ENCODE data around the gene SMIM15. TPM values are rescaled to one million over a fixed set of nuclear protein-coding genes. Genes with fewer than 3 reads are reported as not detected.

The SMIM15 gene
- total RNA-seq, 2 experiments from 2014 or later, result 16.5 to 18.2 TPM

DNA sequence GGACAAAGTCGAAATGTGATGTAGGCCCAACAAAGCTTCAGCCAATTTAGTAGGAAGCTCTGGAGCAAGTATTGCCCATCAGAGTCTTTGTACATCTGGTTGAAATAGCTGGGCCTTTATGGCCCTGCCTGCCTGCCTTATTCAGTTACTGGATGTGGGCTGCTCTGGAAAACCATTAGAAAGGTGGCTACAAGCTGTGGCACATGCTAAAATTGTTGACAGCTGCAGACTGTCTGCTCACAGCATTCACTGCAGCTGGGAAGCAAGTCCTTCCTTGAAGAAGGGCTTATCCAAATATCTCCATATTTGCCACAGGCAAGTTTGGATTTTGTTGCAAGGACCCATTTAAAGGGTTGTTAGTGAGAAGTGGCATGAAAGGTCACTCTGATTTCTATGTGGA is 24.4 kb downstream of the SMIM15 start:
- Histone ChIP-seq H3K27ac (ENCODE audit: low read depth in 1 of 2, low read length in 2 of 2) (no peak overlapping the region), H3K27me3 (ENCODE audit: control insufficient read depth in 1 of 2, insufficient read depth in 2 of 2, low read length in 2 of 2) (no peaks in the 10 kb centered on the region), H3K36me3 (ENCODE audit: insufficient read depth, low read length) (no peaks in the 10 kb centered on the region), H3K4me3 (ENCODE audit: low read length) (no peak overlapping the region), H3K9me3 (ENCODE audit: control insufficient read depth in 1 of 2, insufficient read depth in 1 of 2, low read length in 2 of 2) (no peaks in the 10 kb centered on the region), H3K4me1 (ENCODE audit: insufficient read depth, low read length) (no peaks in the 10 kb centered on the region)
- TF ChIP-seq, protein P1, sequence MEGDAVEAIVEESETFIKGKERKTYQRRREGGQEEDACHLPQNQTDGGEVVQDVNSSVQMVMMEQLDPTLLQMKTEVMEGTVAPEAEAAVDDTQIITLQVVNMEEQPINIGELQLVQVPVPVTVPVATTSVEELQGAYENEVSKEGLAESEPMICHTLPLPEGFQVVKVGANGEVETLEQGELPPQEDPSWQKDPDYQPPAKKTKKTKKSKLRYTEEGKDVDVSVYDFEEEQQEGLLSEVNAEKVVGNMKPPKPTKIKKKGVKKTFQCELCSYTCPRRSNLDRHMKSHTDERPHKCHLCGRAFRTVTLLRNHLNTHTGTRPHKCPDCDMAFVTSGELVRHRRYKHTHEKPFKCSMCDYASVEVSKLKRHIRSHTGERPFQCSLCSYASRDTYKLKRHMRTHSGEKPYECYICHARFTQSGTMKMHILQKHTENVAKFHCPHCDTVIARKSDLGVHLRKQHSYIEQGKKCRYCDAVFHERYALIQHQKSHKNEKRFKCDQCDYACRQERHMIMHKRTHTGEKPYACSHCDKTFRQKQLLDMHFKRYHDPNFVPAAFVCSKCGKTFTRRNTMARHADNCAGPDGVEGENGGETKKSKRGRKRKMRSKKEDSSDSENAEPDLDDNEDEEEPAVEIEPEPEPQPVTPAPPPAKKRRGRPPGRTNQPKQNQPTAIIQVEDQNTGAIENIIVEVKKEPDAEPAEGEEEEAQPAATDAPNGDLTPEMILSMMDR (IDR thresholded peaks at IDR 0.05), result no peak
- Mint-ChIP-seq H3K9me3 (no peaks in the 10 kb centered on the region), H3K4me1 (ENCODE audit: low read depth) (no peaks in the 10 kb centered on the region), H3K27ac (no peak overlapping the region), H3K36me3 (ENCODE audit: low read depth) (no peaks in the 10 kb centered on the region), H3K4me3 (no peak overlapping the region), H3K27me3 (no peaks in the 10 kb centered on the region)
- ATAC-seq (ENCODE audit: poor library complexity) (no peak), DNase-seq (no peak)
- CTCF ChIA-PET, result no interaction called here
- intact Hi-C loops (cut with DNase I, micrococcal nuclease), result no loop called here
- POLR2A ChIA-PET, result interaction anchor here (1.2 kb wide), 1 partner anchor 141 kb away, joined by 3 read pairs; no protein-coding TSS in a partner anchor

GRCh38 chr5:61132559-61132958 is 29.7 kb downstream of the SMIM15 start:
- TF ChIP-seq, protein P1 (IDR thresholded peaks at IDR 0.05), result no peak
- intact Hi-C loops (cut with DNase I, micrococcal nuclease), result no loop called here

GRCh38 chr5:61130289-61130688 is 32.0 kb downstream of the SMIM15 start:
- ChIA-PET CTCF (no interaction called here), POLR2A (no interaction called here)
- Histone ChIP-seq H3K4me1 (ENCODE audit: insufficient read depth, low read length) (no peaks in the 10 kb centered on the region), H3K27me3 (ENCODE audit: control insufficient read depth in 1 of 2, insufficient read depth in 2 of 2, low read length in 2 of 2) (no peaks in the 10 kb centered on the region), H3K9me3 (ENCODE audit: control insufficient read depth in 1 of 2, insufficient read depth in 1 of 2, low read length in 2 of 2) (no peaks in the 10 kb centered on the region), H3K4me3 (ENCODE audit: low read length) (no peak overlapping the region), H3K27ac (ENCODE audit: low read depth in 1 of 2, low read length in 2 of 2) (no peak overlapping the region), H3K36me3 (ENCODE audit: insufficient read depth, low read length) (no peaks in the 10 kb centered on the region)
- H3K4me1 Mint-ChIP-seq (ENCODE audit: low read depth), result no peaks in the 10 kb centered on the region
- no peaks in the 10 kb centered on the region for H3K36me3 Mint-ChIP-seq (ENCODE audit: low read depth)
- no peak overlapping the region for H3K4me3 Mint-ChIP-seq
- H3K27me3 Mint-ChIP-seq, result no peaks in the 10 kb centered on the region
- TF ChIP-seq, protein P1 (IDR thresholded peaks at IDR 0.05), result no peak
- H3K27ac Mint-ChIP-seq, result no peak overlapping the region
- DNase-seq, result no peak
- no peak for ATAC-seq (ENCODE audit: poor library complexity)
- intact Hi-C loops (cut with DNase I, micrococcal nuclease), result no loop called here
- H3K9me3 Mint-ChIP-seq, result no peaks in the 10 kb centered on the region

More at GRCh38 chr5:61132559-61132958, 29.7 kb downstream of the SMIM15 start:
- Mint-ChIP-seq H3K9me3 (no peaks in the 10 kb centered on the region), H3K4me1 (ENCODE audit: low read depth) (no peaks in the 10 kb centered on the region), H3K4me3 (no peak overlapping the region), H3K27ac (no peak overlapping the region), H3K27me3 (no peaks in the 10 kb centered on the region), H3K36me3 (ENCODE audit: low read depth) (no peaks in the 10 kb centered on the region)
- H3K36me3 ChIP-seq (ENCODE audit: insufficient read depth, low read length), result no peaks in the 10 kb centered on the region
- no peaks in the 10 kb centered on the region for H3K9me3 ChIP-seq (ENCODE audit: control insufficient read depth in 1 of 2, insufficient read depth in 1 of 2, low read length in 2 of 2)
- CTCF ChIA-PET, result no interaction called here
- ATAC-seq (ENCODE audit: poor library complexity), result no peak
- no peak for DNase-seq
- no peak overlapping the region for H3K4me3 ChIP-seq (ENCODE audit: low read length)
- H3K27me3 ChIP-seq (ENCODE audit: control insufficient read depth in 1 of 2, insufficient read depth in 2 of 2, low read length in 2 of 2), result no peaks in the 10 kb centered on the region
- no peaks in the 10 kb centered on the region for H3K4me1 ChIP-seq (ENCODE audit: insufficient read depth, low read length)
- no peak overlapping the region for H3K27ac ChIP-seq (ENCODE audit: low read depth in 1 of 2, low read length in 2 of 2)
- POLR2A ChIA-PET, result no interaction called here
